NT2/D1 (cell line): ENCODE measurements around the gene CCL17.

Experiments used
- YY1 ChIP-seq: IDR thresholded peaks from 2 replicates; pipeline ENCODE4 v1.6.1; 2011; ENCODE audit not compliant: insufficient read length, insufficient read depth
- ZNF274 ChIP-seq: IDR thresholded peaks from 2 replicates; pipeline ENCODE4 v1.6.1; 2011; ENCODE audit warnings: mild to moderate bottlenecking, low read depth, low read length

DNA sequence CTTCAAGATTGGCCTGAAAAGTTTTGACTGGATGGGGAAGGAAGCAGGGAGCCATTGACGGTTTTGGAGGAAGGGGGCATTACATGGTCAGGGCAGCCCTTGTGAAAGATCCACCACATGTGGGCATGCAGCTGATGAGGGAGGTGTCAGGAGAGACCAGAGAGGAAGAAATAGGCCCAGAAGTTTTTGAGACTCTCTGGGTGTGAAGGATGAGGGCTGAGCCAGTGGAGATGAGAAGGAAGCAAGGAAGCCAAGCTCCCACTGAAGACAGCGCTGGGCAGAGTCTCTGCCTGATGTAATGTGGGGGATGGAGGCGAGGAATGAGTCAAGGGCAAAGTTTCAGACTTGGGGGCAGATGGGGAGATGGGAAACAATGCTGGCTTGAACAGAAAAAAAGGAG, 530 bp downstream of the CCL17 start:
- TF ChIP-seq ZNF274 (no peak), YY1 (no peak)
